ENCODE data around the gene JMJD8.

Gene JMJD8

GRCh38 chr16:687499-687898 lies 3.4 kb upstream of the JMJD8 start:
- DNase-seq: no peak

DNA sequence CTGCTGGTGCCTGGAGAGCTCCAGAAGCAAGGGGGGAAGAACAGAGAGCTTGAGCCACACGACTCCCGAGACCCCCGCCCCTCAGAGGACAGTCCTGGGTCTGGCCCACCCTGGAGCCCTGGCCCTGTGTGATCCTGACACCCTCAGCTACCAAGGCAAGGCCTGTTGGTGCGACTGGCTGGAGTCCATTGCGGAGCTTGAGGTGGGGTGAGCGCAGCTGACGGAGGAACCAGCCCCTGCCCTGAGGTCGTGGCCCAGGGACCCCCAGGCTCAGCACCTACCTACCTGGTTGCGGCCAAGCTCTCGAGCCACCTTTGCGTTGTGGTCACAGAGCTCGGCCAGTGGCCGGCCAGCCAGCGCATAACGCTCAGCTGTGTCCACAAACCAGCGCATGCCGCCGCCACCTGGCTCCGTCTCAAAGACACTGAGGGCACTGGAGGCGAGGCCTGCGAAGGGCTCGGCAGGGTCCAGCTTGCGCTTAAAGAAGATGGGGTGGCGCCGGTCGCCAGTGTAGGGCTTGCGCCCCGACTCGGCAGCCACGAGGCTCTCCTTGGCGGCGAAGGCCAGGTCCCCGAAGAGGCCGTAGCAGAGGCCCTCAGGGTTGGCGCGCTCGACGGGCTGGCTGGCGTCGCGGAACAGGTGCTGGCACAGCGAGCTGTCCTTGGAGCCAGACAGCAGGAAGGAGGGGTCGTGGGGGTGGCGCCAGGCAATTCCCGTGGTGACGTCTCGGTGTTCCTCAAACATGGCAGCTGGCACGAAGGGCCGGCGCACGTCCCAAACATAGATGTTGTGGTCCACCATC lies 2.5 kb upstream of the JMJD8 start:
- no peak for DNase-seq

DNA sequence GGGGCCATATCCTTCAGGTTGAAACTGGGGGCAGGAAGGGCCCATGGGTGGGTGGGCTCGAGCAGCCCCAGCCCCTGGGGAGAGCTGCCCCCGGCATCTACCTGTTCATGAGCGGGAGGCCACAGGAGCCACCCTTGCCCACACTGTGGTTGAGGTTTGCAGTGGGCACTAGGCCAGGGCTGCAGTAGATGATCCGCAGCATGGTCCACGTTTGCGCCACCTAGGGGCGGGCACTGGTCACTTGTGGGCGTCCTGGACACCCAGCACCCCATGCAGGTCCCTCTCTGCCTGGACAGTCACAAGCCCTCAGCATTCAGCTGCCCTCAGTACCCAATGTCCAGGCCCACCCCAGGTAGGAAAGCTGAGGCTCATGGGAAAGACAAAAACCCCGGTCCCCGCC lies 1.8 kb upstream of the JMJD8 start:
- DNase-seq: no peak

GRCh38 chr16:684961-685696 lies 995 bp upstream of the JMJD8 start:
- no peak for DNase-seq

GRCh38 chr16:683396-684070 lies 601 bp downstream of the JMJD8 start:
- no peak for DNase-seq

GRCh38 chr16:682493-683395 lies 1.4 kb downstream of the JMJD8 start:
- DNase-seq: no peak

- no peak for DNase-seq
These were observed 2.2 kb downstream of the JMJD8 start for GRCh38 chr16:681746-682427.

DNA sequence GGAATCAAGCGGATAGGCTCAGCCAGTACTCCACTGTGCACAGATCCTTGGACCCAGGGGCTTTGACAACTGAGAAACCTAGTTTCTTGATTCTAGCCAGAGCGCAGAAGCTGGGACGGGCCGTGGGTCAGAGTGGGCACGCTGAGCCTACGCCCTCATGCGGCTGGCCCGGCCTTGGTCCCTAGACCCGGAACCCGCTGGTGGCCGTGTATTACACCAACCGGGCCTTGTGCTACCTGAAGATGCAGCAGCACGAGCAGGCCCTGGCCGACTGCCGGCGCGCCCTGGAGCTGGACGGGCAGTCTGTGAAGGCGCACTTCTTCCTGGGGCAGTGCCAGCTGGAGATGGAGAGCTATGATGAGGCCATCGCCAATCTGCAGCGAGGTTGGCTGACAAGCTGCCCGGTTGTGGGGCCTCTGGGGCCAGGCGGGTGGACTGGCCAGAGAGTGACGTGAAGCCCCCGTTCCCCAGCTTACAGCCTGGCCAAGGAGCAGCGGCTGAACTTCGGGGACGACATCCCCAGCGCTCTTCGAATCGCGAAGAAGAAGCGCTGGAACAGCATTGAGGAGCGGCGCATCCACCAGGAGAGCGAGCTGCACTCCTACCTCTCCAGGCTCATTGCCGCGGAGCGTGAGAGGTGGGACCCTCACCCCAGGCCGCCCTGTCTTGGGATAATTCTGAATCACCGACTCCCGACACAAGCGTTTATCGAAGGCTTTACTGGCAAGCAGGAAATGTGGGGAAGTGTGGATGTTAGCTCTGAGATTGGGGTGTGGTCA lies 3.0 kb downstream of the JMJD8 start:
- no peak for DNase-seq

DNA sequence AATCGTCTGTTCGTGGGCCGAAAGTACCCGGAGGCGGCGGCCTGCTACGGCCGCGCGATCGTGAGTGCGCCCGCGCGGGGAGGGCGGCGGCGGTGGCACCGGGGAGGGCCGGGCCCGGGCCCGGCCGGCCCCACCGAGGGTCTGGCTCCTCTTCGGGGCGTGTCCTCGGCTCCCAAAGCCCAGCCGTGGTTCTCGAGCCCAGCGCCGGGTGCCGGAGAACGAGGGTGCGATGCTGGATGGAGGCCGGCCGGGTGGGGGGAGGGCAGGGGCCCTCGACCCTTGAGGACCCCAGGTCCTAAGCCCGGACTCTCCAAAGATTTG lies 3.5 kb downstream of the JMJD8 start:
- no peak for DNase-seq

- no peak for DNase-seq
These were observed 4.1 kb downstream of the JMJD8 start, which contains the start of gene STUB1 for GRCh38 chr16:679814-680624. Gene STUB1, plus strand, starts transcription at chr16:680410. Its CDS starts 116 bp downstream, at chr16:680526.

DNA sequence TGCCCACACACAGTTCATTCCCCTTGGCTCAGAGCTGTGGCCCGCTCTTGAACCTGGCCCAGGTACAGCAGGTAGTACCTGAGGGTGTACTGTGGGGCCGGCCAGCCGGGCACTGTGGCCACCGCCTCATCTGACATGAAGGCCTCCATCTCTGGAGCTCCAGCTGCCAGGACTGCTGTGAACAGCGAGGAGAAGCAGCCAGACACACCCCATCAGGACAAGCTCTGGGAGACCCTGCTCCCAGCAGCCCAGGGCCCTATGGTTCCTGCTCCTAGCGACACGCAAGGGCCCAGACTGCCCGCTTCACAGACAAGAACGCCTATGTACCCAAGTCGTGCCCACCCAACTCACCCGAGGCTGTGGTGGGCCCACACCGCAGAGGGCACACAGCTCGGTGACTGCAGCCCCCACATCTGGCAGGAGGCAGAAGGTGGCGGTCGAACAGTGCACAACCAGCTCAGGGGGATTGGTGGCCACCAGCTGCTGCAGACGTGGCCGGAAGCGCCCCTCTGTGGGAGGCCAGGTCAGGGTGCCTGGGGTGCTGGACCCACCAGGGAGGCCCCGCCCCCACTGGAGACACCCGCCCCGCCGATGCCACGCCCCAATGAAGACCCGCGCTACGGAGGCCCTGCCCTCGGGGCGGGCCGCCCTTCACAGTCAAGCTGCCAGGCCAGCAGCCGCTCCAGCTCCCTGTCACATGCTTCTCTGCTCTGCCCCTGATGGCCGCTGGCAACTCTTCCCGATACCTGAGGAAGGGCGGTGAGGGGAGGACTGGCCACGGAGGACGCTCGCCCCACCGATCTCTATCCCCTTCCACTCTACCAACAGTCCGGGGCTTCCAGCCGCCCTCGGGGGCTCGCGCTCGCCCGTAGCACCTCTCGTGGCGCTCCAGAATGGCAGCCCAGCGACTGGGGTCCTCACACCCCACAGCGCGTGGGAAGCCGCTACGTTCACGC lies 5.0 kb downstream of the JMJD8 start:
- DNase-seq: no peak

DNA sequence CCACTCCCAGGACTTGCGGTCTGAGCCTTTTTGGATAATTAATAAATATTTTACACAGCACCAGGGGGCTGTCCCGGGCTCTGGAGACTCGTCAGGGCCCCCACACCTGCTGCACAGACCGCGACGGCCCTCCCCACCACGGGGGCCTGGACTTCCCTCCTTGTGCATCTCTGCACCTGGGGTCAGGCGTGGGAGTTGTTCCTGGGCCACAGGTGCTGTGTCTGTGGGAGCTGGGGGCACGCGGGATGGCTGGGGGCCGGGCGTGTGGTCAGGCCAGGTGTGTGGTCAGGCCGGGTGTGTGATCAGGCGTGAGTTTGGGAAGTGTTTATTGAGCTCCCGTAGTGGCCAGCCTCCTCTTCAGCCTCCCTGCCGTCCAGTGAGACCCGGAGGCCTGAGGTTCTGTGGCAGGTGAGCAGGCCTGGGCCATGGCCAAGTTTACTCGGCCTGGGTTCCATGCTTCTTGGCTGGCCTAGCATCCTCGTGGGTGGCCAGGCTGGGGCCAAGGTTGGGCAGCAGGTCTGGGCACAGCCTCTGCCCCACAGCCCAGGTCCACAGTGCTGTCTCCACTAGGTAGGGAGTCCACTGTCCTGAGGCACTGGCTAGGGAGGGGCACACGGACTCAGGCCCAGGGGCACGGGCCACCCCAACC lies 5.8 kb downstream of the JMJD8 start:
- DNase-seq: no peak

DNA sequence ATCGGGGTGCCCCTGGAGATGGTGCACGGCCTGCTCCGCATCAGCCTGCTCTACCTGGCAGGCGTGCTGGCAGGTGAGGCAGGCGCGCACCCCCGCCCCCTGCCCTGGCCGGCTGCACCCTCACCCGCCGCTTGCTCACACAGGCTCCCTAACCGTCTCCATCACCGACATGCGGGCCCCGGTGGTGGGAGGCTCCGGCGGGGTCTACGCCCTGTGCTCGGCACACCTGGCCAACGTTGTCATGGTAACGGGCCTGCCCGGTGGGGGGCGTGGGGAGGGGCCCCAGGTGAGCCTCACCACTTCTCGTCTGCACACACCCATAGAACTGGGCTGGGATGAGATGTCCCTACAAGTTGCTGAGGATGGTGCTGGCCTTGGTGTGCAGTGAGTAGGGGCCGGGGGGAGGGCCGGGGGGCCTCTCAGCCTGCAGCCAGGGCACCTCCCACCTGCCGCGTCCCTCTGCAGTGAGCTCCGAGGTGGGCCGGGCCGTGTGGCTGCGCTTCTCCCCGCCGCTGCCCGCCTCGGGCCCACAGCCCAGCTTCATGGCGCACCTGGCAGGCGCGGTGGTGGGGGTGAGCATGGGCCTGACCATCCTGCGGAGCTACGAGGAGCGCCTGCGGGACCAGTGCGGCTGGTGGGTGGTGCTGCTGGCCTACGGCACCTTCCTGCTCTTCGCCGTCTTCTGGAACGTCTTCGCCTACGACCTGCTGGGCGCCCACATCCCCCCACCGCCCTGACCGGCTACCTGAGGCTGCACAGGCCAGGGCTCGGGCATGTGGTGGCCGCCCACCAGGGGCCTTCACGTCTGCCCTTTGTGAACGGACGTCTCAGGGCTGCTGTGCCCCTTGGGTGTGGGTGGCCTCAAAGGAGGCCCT lies 6.6 kb downstream of the JMJD8 start:
- DNase-seq: no peak

DNA sequence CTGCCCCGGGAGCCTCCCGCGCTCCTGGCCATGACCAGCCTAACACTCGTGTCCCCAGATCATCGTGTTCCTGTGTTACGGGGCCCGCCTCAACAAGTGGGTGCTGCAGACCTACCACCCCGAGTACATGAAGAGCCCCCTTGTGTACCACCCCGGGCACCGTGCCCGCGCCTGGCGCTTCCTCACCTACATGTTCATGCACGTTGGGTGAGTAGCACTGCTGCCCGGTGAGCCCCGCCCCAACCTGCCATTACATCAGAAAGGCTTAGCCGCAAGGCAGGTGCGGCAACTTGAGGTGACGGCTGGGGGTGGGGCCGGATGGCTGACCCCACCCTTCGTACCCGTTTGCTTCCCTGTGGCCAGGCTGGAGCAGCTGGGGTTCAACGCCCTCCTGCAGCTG lies 7.2 kb downstream of the JMJD8 start:
- DNase-seq: peak; percentile 36

- no peak for DNase-seq
These were observed 7.6 kb downstream of the JMJD8 start for GRCh38 chr16:676565-676902.

GRCh38 chr16:675884-676564 lies 8.1 kb downstream of the JMJD8 start:
- DNase-seq: no peak
